ENCODE measurements around the gene TTC39A.

TTC39A gene

GRCh38 chr1:51285055-51285454 lies 45.3 kb downstream of the TTC39A start:
- TF ChIP-seq CTCF (IDR thresholded peaks at IDR 0.05; ENCODE audit: low read depth, low read length, missing control alignments): no peak
- DNase-seq (ENCODE audit: extremely low read depth, low read depth): no peak
- H3K4me3 ChIP-seq (replicated peaks; ENCODE audit: low read depth, low read length): no peak overlapping the region

- DNase-seq (ENCODE audit: extremely low read depth, low read depth): no peak
- TF ChIP-seq CTCF (IDR thresholded peaks at IDR 0.05; ENCODE audit: low read depth, low read length, missing control alignments): no peak
- no peak overlapping the region for H3K4me3 ChIP-seq (replicated peaks; ENCODE audit: low read depth, low read length)
Measured at GRCh38 chr1:51284487-51284954, 45.8 kb downstream of the TTC39A start.

- TF ChIP-seq CTCF (IDR thresholded peaks at IDR 0.05; ENCODE audit: low read depth, low read length, missing control alignments): no peak
- DNase-seq (ENCODE audit: extremely low read depth, low read depth): no peak
- no peak overlapping the region for H3K4me3 ChIP-seq (replicated peaks; ENCODE audit: low read depth, low read length)
Measured at GRCh38 chr1:51283979-51284378, 46.4 kb downstream of the TTC39A start.

- DNase-seq (ENCODE audit: extremely low read depth, low read depth): no peak
- no peak overlapping the region for H3K4me3 ChIP-seq (replicated peaks; ENCODE audit: low read depth, low read length)
- TF ChIP-seq CTCF (IDR thresholded peaks at IDR 0.05; ENCODE audit: low read depth, low read length, missing control alignments): no peak
Measured at GRCh38 chr1:51282605-51283004, 47.8 kb downstream of the TTC39A start.

- TF ChIP-seq CTCF (IDR thresholded peaks at IDR 0.05; ENCODE audit: low read depth, low read length, missing control alignments): no peak
- DNase-seq (ENCODE audit: extremely low read depth, low read depth): no peak
- no peak overlapping the region for H3K4me3 ChIP-seq (replicated peaks; ENCODE audit: low read depth, low read length)
Measured at GRCh38 chr1:51281807-51282206, 48.6 kb downstream of the TTC39A start.

GRCh38 chr1:51280321-51280978 lies 49.9 kb downstream of the TTC39A start:
- H3K4me3 ChIP-seq (replicated peaks; ENCODE audit: low read depth, low read length): no peak overlapping the region
- DNase-seq (ENCODE audit: extremely low read depth, low read depth): no peak
- TF ChIP-seq CTCF (IDR thresholded peaks at IDR 0.05; ENCODE audit: low read depth, low read length, missing control alignments): no peak

- TF ChIP-seq CTCF (IDR thresholded peaks at IDR 0.05; ENCODE audit: low read depth, low read length, missing control alignments): no peak
- H3K4me3 ChIP-seq (replicated peaks; ENCODE audit: low read depth, low read length): no peak overlapping the region
- DNase-seq (ENCODE audit: extremely low read depth, low read depth): no peak
Measured at GRCh38 chr1:51276286-51276685, 54.1 kb downstream of the TTC39A start.
